IMR-90 (cell line): ENCODE data around the gene IZUMO4. TPM values are rescaled to one million over a fixed set of nuclear protein-coding genes. Genes with fewer than 3 reads are reported as not detected.

Source experiments
- ATAC-seq: fragments of 200-7000 bp; cut with Tn5 transposase; 2 replicates; pipeline ENCODE4 v1.9.1; 2020; ENCODE audit warnings: low read depth, mild to moderate bottlenecking, moderate library complexity
- BruUV-seq: library from RNA; stranded (reverse); fragments of 400-500 nt; replicated peaks from 2 replicates; lab custom pipeline; 2021; lab: Mats Ljungman, UMichigan
- CTCF ChIA-PET: fragments of 300-600 bp; formaldehyde crosslinking; extraction: SDS; loops from one replicate; lab custom pipeline; 2021; ENCODE audit warnings: antibody characterized with exemption; lab: Yijun Ruan, JAX
- POLR2A ChIA-PET: fragments of 300-600 bp; sonication (Branson Sonifier 250); formaldehyde crosslinking; loops from one replicate; lab custom pipeline; 2022; ENCODE audit warnings: antibody characterized with exemption; ENCODE audit not compliant: unreplicated experiment; lab: Charles Lee
- DNase-seq: peaks from one replicate; pipeline ENCODE4 v3.0.0; 2013
- H2AFZ ChIP-seq: replicated peaks from 2 replicates; pipeline ENCODE3; 2013; ENCODE audit warnings: low read length, mild to moderate bottlenecking; ENCODE audit not compliant: poor library complexity
- H2AK5ac ChIP-seq: 2 replicates; pipeline ENCODE4 v1.6.1; 2013; ENCODE audit warnings: low read depth, low read length, inconsistent platforms
- H2AK9ac ChIP-seq: replicated peaks from 2 replicates; pipeline ENCODE3; 2013; ENCODE audit warnings: mild to moderate bottlenecking, low read depth, low read length, moderate library complexity; ENCODE audit not compliant: poor library complexity
- H2BK120ac ChIP-seq: 2 replicates; pipeline ENCODE4 v1.6.1; 2013; ENCODE audit warnings: low read depth, low read length, inconsistent platforms
- H2BK15ac ChIP-seq: 3 replicates; pipeline ENCODE4 v1.6.1; 2013; ENCODE audit warnings: low read depth, low read length, inconsistent platforms
- H2BK20ac ChIP-seq: 2 replicates; pipeline ENCODE4 v1.6.1; 2013; ENCODE audit warnings: low read depth, mild to moderate bottlenecking, inconsistent platforms, low read length, moderate library complexity
- H2BK5ac ChIP-seq: 2 replicates; pipeline ENCODE4 v1.6.1; 2013; ENCODE audit warnings: mild to moderate bottlenecking, low read depth, low read length, inconsistent platforms; ENCODE audit not compliant: poor library complexity, severe bottlenecking
- H3K14ac ChIP-seq: replicated peaks from 2 replicates; pipeline ENCODE4 v1.6.1; 2013; ENCODE audit warnings: low read depth, low read length, inconsistent platforms
- H3K18ac ChIP-seq: 2 replicates; pipeline ENCODE4 v1.6.1; 2013; ENCODE audit warnings: low read depth, low read length, control low read depth
- H3K23ac ChIP-seq: 2 replicates; pipeline ENCODE4 v1.6.1; 2013; ENCODE audit warnings: low read depth, low read length, inconsistent platforms
- H3K27ac ChIP-seq: 2 replicates; pipeline ENCODE4 v1.5.1; 2013; ENCODE audit warnings: mild to moderate bottlenecking, control low read depth, low read length; ENCODE audit not compliant: insufficient read depth
- H3K27me3 ChIP-seq: 2 replicates; pipeline ENCODE4 v1.6.1; 2013; ENCODE audit warnings: low read length; ENCODE audit not compliant: control insufficient read depth, insufficient read depth
- H3K36me3 ChIP-seq: 2 replicates; pipeline ENCODE4 v1.6.1; 2013; ENCODE audit warnings: low read length, mixed read lengths; ENCODE audit not compliant: control insufficient read depth, insufficient read depth
- H3K4ac ChIP-seq: 2 replicates; pipeline ENCODE4 v1.6.1; 2013; ENCODE audit warnings: low read depth, low read length, inconsistent platforms
- H3K4me1 ChIP-seq: 2 replicates; pipeline ENCODE4 v1.6.1; 2013; ENCODE audit warnings: low read length, mixed read lengths; ENCODE audit not compliant: control insufficient read depth, insufficient read depth
- H3K4me2 ChIP-seq: 2 replicates; pipeline ENCODE4 v1.6.1; 2013; ENCODE audit warnings: low read depth, mild to moderate bottlenecking, control low read depth, low read length, moderate library complexity
- H3K4me3 ChIP-seq: 2 replicates; pipeline ENCODE4 v1.5.1; 2013; ENCODE audit warnings: low read depth, mild to moderate bottlenecking, control low read depth, low read length, moderate library complexity; ENCODE audit not compliant: insufficient read depth
- H3K56ac ChIP-seq: 2 replicates; pipeline ENCODE4 v1.6.1; 2013; ENCODE audit warnings: low read length, inconsistent platforms; ENCODE audit not compliant: insufficient read depth; ENCODE audit errors: extremely low read depth
- H3K79me1 ChIP-seq, 2 experiments: 2 replicates each; pipeline ENCODE4 v1.6.1; 2013; ENCODE audit warnings: low read length in 2 of 2, inconsistent platforms in 1 of 2, low read depth in 1 of 2
- H3K9ac ChIP-seq: 2 replicates; pipeline ENCODE4 v1.6.1; 2013; ENCODE audit warnings: low read depth, low read length, control low read depth
- H3K9me1 ChIP-seq: 2 replicates; pipeline ENCODE4 v1.6.1; 2013; ENCODE audit warnings: low read length, inconsistent platforms; ENCODE audit not compliant: insufficient read depth
- H3K9me3 ChIP-seq: 2 replicates; pipeline ENCODE4 v1.6.1; 2013; ENCODE audit warnings: low read length; ENCODE audit not compliant: control insufficient read depth, insufficient read depth
- H4K20me1 ChIP-seq: 2 replicates; pipeline ENCODE4 v1.6.1; 2013; ENCODE audit warnings: low read length, inconsistent platforms; ENCODE audit not compliant: insufficient read depth
- H4K5ac ChIP-seq: 2 replicates; pipeline ENCODE4 v1.6.1; 2013; ENCODE audit warnings: mild to moderate bottlenecking, low read depth, low read length, control low read depth
- H4K8ac ChIP-seq, 2 experiments: 2 replicates each; pipeline ENCODE4 v1.6.1; 2013; ENCODE audit warnings: low read depth in 2 of 2, low read length in 2 of 2, control low read depth in 1 of 2, inconsistent platforms in 1 of 2
- H4K91ac ChIP-seq: 2 replicates; pipeline ENCODE4 v1.6.1; 2013; ENCODE audit warnings: low read depth, low read length, inconsistent platforms; ENCODE audit not compliant: insufficient read depth
- BHLHE40 ChIP-seq: fragments of 150-350 bp; IDR thresholded peaks from 2 replicates; pipeline ENCODE4 v1.6.1; 2016; ENCODE audit warnings: mild to moderate bottlenecking, low read depth, low read length
- MAFK ChIP-seq: IDR thresholded peaks from 2 replicates; pipeline ENCODE4 v1.6.1; 2012; ENCODE audit warnings: low read depth, low read length, improper control_type of control experiment
- MAZ ChIP-seq: IDR thresholded peaks from 2 replicates; pipeline ENCODE4 v1.6.1; 2012; ENCODE audit warnings: low read depth, mild to moderate bottlenecking, low read length, improper control_type of control experiment, moderate library complexity, borderline replicate concordance
- WGBS, 2 experiments: methylation state at CpG; one replicate each; pipeline versions ENCODE4 v1.1.5 to v1.1.7; 2013; ENCODE audit warnings: missing lambda C conversion rate in 2 of 2; ENCODE audit not compliant: insufficient read length in 1 of 2; ENCODE audit errors: extremely low coverage in 2 of 2; 5-methylcytosine and 5-hydroxymethylcytosine counted together
- dilution Hi-C: fragments of 300-500 bp; cut with HindIII; formaldehyde crosslinking; loops from one replicate; pipeline ENCODE4 v1.14.3; 2018; ENCODE audit warnings: low sequenced_read_pairs; ENCODE audit not compliant: unreplicated experiment
- in situ Hi-C: fragments of 300-500 bp; cut with MboI; formaldehyde crosslinking; loops from 3 replicates; pipeline ENCODE4 v1.14.3; 2019; ENCODE audit warnings: low sequenced_read_pairs, inconsistent platforms, mixed read lengths
- intact Hi-C: fragments of 100-400 bp; cut with micrococcal nuclease; formaldehyde crosslinking; loops from 2 replicates; pipeline ENCODE4 v1.10.0; 2022
- polyA plus RNA-seq, 3 experiments: library from polyadenylated mRNA; depleted of rRNA; stranded (reverse); fragments of >200 nt; gene quantifications; 2 replicates each; pipeline ENCODE4 v1.2.3, GENCODE V29; 2012; ENCODE audit warnings: low replicate concordance in 1 of 3
- total RNA-seq: library from RNA; depleted of rRNA; stranded (reverse); fragments of >200 nt; gene quantifications from 2 replicates; pipeline ENCODE4 v1.2.3, GENCODE V29; 2012
- TF ChIP-seq, protein P1 (sequence below): fragments of 150-350 bp; IDR thresholded peaks from 2 replicates; pipeline ENCODE4 v1.6.1; 2016; ENCODE audit warnings: low read depth, mild to moderate bottlenecking, low read length, moderate library complexity, borderline replicate concordance

The IZUMO4 gene
- total and polyA plus RNA-seq, 2 of the 4 experiments (the other 2 are of a cell fraction), result 0.72 to 2.8 TPM

- BruUV-seq, result no TSS peak
- no peak overlapping the region for H3K4ac ChIP-seq
- no peak overlapping the region for H2BK20ac ChIP-seq
- peaks cover 43% of the 10 kb centered on the region for H4K20me1 ChIP-seq
- H4K8ac ChIP-seq, result no peak overlapping the region
- no peaks in the 10 kb centered on the region for H3K9me3 ChIP-seq
- dilution Hi-C loops (no loop called here), intact Hi-C loops (no loop called here), in situ Hi-C loops (no loop called here)
- no peak overlapping the region for H2BK120ac ChIP-seq
- no peak overlapping the region for H2AK5ac ChIP-seq
- POLR2A ChIA-PET, result no interaction called here
- H2AFZ ChIP-seq, result no peak overlapping the region
- ATAC-seq (no peak), DNase-seq (no peak)
- WGBS, 2 experiments, result 81% methylated on average over 5 of the region's 16 CpGs; no CpG with 5 or more reads in 1 of the 2 experiments
- H3K36me3 ChIP-seq, result peaks cover 37% of the 10 kb centered on the region
- H3K23ac ChIP-seq, result no peak overlapping the region
- no peaks in the 10 kb centered on the region for H3K27me3 ChIP-seq
- TF ChIP-seq MAZ (no peak), MAFK (no peak), BHLHE40 (no peak)
- TF ChIP-seq, protein P1, sequence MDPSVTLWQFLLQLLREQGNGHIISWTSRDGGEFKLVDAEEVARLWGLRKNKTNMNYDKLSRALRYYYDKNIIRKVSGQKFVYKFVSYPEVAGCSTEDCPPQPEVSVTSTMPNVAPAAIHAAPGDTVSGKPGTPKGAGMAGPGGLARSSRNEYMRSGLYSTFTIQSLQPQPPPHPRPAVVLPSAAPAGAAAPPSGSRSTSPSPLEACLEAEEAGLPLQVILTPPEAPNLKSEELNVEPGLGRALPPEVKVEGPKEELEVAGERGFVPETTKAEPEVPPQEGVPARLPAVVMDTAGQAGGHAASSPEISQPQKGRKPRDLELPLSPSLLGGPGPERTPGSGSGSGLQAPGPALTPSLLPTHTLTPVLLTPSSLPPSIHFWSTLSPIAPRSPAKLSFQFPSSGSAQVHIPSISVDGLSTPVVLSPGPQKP, result no peak
- H2BK15ac ChIP-seq, result no peak overlapping the region
- peaks cover 12% of the 10 kb centered on the region for H3K9me1 ChIP-seq
- no peak overlapping the region for H4K5ac ChIP-seq
- H3K18ac ChIP-seq, result no peak overlapping the region
- peaks cover 18 to 42% of the 10 kb centered on the region in 2 experiments for H3K79me1 ChIP-seq
- no peak overlapping the region for H3K27ac ChIP-seq
- H3K56ac ChIP-seq, result no peak overlapping the region
- no peak overlapping the region for H2BK5ac ChIP-seq
- H3K4me2 ChIP-seq, result no peak overlapping the region
- no peak overlapping the region for H4K91ac ChIP-seq
- CTCF ChIA-PET, result no interaction called here
- H3K4me3 ChIP-seq, result no peak overlapping the region
- peaks cover 6% of the 10 kb centered on the region for H3K4me1 ChIP-seq
- peak overlapping the region; percentile 52 for H2AK9ac ChIP-seq
- no peak overlapping the region for H3K14ac ChIP-seq
- no peak overlapping the region for H3K9ac ChIP-seq
These were observed 2.4 kb downstream of the IZUMO4 start for GRCh38 chr19:2099054-2099501.
